Renal cortex interstitium (tissue), 11 donors: ENCODE measurements around the gene DEXI. TPM values are rescaled to one million over a fixed set of nuclear protein-coding genes. Genes with fewer than 3 reads are reported as not detected.

Experiments used
- DNase-seq, 11 donors: peaks; one replicate each; pipeline ENCODE4 v3.0.0-alpha.2; 2013; ENCODE audit warnings: low read depth in 9 of 11, low spot score in 4 of 11; ENCODE audit errors: extremely low read depth in 1 of 11
- polyA plus RNA-seq, 3 donors: library from polyadenylated mRNA; unstranded; fragments of 120-200 nt; gene quantifications; one replicate each; pipeline ENCODE4 v1.2.1, GENCODE V29; 2013; ENCODE audit not compliant: insufficient read length in 3 of 3

The DEXI gene
- polyA plus RNA-seq, 3 donors, result 42.0 to 54.6 (median 43.9) TPM

DNA sequence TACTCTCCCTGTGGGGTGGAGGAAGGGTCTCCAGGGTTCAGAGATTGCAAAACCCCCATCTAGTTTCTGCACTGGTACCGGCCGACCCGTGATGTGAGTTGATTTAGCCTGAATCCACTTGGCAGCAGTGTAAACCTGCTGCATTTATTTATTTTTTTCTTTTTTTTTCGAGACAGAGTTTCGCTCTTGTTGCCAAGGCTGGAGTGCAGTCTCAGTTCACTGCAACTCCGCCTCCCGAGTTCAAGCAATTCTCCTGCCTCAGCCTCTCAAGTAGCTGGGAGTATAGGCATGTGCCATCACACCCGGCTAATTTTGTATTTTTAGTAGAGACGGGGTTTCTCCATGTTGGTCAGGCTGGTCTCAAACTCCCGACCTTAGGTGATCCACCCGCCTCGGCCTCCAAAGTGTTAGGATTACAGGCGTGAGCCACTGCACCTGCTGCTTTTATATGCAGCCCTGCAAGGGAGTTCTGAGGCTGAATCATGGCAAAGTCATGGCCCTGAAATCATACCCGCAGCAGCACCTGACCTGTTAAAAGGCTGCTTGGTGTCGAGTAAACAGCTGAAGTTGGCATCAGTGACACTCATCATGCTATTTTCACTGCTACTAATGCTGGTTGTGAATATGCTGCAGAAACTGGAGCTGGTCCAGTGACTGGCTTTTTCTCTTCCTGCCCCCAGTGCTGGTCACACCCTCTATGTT lies 21.4 kb downstream of the DEXI start:
- no peak for DNase-seq

DNA sequence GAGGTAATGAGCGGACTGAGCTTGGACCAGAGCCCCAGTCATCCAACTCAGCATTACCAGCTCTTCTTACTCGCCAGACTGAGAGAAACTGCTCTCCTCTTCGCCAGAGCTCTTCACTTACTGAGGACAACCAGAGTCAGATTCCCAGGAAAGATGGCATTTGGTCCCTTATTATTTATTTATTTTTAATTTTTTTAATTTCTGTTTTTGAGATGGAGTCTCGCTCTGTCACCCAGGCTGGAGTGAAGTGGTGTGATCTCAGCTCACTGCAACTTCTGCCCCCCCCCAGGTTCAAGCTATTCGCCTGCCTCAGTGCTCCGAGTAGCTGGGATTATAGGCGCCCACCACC lies 23.3 kb downstream of the DEXI start:
- no peak for DNase-seq

DNA sequence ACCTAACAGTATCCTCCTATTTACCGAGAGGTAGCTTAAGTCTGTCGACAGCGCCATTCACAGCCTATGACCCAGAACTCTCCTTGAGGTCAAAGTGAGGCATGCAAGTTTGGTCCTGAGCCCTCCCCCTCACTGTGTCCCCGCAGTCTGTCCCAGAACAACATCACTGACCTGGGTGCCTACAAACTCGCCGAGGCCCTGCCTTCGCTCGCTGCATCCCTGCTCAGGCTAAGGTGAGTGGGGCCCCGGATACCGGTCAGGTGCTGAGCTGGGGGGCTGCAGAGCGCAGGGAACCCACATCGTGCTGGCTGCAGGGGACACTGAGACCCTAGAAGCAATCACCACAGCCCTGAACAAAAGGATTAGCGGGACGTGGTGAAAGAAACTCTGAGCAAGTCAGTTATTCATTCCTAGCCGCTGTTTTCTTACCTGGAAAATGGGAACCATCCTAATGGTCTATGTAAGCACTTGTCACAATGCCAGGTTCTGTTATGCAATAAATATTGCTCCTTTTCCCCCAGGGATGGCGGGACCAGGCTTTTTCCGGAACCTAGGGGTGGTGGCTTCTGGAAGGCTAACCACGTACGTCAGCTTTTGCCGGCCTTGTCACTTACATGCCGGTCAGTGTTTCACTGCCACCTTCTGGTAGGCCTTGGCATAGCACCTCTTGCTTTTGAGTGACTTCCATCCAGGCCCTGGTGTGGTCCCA lies 23.8 kb downstream of the DEXI start:
- peak; percentile 80 to 94 (median 88) for DNase-seq

DNA sequence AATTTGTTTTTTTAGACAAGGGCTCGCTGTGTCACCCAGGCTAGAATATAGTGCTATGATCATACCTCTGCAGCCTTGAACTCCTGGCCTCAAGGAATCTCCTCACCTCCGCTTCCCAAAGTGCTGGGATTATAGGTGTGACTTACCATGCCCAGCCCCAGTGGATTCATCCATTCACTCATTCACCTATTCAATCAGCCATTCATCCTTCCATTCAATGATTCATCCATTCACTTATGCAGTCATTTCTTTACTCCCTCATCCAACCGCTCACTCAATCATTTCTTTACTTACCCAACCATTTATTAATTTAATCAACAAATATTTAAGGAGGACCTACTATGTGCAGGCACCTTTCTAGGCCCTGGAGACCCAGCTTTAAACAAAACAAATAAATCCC lies 25.7 kb downstream of the DEXI start:
- DNase-seq, result no peak

DNA sequence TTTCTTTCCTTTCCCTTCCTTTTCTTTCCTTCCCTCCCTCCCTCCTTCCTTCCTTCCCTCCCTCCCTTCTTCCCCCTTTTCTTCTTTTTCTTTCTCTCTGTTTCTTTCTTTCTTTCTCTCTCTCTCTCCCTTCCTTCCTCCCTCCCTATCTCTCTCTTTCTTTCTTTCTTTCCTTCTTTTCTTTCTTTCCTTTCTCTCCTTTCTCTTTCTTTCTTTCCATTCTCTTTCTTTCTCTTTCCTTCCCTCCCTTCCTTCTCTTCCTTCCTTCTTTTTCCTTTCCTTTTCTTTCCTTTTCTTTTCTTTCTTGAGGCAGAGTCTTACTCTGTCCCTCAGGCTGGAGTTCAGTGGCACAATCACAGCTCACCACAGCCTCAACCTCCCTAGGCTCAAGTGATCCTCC lies 31.0 kb downstream of the DEXI start:
- no peak for DNase-seq

DNA sequence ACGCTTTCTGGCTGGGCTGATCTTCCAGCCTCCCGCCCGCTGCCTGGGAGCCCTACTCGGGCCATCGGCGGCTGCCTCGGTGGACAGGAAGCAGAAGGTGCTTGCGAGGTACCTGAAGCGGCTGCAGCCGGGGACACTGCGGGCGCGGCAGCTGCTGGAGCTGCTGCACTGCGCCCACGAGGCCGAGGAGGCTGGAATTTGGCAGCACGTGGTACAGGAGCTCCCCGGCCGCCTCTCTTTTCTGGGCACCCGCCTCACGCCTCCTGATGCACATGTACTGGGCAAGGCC lies 34.6 kb downstream of the DEXI start:
- no peak for DNase-seq

DNA sequence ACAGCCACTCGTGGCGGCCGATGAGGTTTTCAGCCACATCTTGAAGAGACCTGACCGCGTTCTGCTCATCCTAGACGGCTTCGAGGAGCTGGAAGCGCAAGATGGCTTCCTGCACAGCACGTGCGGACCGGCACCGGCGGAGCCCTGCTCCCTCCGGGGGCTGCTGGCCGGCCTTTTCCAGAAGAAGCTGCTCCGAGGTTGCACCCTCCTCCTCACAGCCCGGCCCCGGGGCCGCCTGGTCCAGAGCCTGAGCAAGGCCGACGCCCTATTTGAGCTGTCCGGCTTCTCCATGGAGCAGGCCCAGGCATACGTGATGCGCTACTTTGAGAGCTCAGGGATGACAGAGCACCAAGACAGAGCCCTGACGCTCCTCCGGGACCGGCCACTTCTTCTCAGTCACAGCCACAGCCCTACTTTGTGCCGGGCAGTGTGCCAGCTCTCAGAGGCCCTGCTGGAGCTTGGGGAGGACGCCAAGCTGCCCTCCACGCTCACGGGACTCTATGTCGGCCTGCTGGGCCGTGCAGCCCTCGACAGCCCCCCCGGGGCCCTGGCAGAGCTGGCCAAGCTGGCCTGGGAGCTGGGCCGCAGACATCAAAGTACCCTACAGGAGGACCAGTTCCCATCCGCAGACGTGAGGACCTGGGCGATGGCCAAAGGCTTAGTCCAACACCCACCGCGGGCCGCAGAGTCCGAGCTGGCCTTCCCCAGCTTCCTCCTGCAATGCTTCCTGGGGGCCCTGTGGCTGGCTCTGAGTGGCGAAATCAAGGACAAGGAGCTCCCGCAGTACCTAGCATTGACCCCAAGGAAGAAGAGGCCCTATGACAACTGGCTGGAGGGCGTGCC lies 35.1 kb downstream of the DEXI start:
- DNase-seq, result no peak

DNA sequence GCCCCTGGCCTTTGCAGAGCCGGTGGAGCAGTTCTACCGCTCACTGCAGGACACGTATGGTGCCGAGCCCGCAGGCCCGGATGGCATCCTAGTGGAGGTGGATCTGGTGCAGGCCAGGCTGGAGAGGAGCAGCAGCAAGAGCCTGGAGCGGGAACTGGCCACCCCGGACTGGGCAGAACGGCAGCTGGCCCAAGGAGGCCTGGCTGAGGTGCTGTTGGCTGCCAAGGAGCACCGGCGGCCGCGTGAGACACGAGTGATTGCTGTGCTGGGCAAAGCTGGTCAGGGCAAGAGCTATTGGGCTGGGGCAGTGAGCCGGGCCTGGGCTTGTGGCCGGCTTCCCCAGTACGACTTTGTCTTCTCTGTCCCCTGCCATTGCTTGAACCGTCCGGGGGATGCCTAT lies 35.8 kb downstream of the DEXI start:
- DNase-seq, result no peak

DNA sequence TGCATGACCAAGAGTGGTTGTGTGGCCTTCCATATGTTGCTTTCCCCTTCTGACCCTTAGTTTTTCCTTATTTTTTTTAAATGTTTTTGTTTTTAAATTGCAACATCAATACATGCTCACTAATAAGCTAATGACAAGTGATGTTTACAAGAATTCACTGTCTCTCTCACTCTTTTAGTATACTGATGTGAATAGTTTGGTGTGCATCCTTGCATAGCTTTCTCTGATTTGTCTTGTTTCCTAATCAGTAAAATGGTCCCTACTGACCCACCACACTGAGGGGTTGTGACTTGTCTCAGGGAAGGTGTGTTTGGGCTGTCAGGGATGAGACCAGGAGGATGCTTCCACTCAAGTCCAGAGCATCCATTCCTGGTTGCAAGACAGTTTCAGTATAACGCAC lies 39.3 kb downstream of the DEXI start:
- DNase-seq, result no peak

DNA sequence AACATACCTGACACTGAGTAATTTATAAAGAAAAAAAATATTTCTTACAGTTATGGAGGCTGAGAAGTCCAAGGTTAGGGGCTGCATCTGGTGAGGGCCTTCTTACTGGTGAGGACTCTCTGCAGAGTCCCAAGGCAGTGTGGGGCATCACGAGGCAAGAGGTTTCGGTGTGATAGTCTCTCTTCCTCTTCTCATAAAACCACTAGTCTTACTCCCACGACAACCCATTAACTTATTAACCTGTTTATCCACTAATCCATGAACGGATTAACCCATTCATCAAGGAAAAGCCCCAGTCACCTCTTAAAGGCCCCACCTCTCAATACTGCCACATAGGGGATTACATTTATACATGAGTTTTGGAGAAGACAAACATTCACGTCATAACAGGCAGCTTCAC lies 45.1 kb downstream of the DEXI start:
- DNase-seq, result no peak

DNA sequence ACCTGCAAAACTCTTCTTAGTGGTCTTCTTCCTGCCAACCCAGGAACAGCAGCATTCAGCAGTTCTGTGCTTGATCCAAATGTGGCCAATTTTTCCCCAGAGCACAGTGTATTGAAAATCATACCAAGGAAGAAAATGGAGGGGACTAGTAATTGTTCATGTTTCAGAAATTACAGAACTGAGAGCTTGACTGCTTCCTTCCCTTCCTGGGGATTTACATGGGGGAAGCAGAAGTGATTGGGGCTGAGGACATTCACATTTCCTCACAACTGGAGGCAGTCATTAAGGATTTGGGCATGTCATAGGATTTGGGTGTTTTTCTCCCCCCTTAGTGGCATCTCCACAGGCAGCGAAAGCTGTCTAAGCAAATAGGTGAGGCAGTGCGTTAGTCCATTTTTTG lies 45.5 kb downstream of the DEXI start:
- DNase-seq, result no peak

DNA sequence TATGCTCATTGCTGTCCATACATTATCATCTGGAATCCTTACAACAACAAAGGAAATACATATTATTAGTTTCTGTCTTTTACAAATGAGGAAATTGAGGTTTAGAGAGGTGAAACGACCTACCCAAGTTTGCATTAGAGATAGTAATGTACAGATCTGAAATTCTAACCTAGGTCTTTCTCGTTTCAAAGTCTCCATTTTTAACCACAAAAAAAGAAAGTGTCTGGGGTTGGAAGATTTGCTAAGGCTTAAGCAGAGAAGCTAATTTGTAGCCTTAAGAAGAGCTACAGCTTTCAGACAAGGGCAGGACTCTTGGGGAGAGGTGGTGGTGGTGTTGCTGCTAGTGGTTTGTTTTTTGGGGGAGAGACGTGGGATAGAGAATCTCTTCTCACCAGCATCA lies 46.1 kb downstream of the DEXI start:
- DNase-seq, result no peak

DNA sequence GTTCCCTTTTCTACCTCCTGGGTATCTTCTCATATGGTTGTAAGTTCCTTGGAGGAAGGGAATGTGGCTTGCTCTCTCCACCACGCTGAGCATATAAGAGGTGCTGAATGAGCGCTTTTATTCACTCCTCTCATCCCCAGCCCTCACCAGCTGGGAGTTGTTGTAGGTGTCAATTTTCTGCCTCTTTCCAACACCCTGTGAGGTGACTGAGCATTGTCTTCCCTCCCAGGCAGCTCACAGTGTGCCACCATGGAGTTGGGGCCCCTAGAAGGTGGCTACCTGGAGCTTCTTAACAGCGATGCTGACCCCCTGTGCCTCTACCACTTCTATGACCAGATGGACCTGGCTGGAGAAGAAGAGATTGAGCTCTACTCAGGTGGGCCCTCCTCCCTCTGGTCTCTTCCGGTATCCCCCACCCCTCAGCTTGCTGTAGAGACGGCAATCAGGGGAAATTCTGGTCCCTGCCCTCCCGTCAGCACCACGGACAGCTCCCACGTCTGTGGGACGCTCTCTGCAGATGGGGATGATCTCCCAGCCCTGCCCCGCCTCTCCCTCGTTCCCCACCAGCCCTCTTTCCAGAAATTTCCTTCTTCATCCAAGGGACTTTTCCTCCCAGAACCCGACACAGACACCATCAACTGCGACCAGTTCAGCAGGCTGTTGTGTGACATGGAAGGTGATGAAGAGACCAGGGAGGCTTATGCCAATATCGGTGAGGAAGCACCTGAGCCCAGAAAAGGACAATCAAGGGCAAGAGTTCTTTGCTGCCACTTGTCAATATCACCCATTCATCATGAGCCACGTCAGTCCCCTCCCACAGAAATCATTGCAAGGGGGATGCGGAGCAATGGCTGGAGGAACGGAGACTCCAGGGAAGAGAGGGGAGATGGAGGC lies 47.0 kb downstream of the DEXI start:
- DNase-seq, result peak in 8 of 11 donors; percentile 59 to 75 (median 63)

DNA sequence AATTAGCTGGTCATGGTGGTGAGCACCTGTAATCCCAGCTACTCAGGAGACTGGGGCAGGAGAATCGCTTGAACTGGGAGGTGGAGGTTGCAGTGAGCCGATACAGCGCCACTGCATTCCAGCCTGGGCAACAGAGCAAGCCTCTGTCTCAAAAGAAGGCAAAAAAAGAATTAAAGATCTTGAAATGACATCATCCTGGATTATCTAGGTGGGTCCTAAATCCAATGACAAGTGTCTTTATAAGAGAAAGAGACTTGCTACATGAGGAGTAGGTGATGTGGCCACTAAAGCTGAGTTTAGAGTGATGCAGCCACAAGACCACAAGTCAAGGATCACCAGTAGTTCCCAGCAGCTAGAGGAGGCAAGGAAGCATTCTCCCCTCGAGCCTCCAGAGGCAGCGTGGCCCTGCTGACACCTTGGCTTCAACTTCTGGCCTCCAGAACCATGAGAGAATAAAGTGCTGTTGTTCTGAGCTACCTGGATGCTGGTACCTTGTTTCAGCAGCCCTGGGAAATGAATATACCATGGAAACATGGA lies 49.4 kb downstream of the DEXI start:
- no peak for DNase-seq

DNA sequence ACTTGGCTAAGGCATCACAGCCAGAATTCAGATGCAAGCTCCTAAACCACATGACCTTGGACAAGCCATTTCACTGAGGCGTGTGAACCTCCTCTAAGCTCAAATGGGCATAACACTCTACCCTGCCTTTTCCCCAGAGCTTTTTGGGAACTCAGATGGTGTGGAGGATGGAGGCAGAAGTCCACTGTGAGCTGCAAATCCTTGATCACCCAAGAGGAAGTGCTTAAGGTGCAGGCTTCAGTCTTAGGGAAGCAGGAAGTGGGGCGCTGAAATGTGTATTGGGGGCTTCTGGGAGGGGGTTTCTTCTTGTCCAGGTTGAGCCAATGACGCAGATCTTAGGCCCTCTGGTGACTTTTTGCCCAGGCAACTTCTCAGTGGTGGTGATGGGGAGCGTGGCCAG lies 52.4 kb downstream of the DEXI start:
- no peak for DNase-seq

DNA sequence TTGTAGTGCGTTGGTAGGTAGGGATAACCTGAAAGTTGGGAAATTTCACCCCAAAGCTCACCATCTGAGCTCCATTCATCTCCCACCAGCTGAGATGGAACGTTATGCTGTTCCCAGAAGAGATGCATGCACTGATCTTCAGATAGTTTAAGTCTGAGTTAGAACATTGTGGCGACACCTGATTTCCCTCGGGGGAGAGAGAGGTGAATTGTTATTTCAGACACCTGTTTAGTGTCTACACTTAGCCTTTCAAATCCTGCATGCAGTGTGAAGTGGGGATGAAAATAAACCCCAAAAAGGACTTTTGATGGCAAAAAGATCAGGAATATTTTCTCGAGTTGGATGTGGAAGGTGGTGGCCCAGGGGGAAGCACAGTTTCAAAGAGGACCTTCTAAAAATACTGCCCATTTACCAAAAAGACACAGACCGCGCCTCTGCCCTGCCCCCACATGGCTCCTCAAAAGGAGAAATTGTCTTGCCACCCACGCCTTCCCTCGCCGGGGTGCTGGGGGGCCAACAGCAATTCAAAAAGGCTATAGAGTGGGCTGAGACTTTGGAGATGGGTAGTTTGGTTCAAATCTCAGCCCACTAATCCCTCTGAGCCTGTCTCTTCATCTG lies 53.8 kb downstream of the DEXI start:
- DNase-seq, result no peak

DNA sequence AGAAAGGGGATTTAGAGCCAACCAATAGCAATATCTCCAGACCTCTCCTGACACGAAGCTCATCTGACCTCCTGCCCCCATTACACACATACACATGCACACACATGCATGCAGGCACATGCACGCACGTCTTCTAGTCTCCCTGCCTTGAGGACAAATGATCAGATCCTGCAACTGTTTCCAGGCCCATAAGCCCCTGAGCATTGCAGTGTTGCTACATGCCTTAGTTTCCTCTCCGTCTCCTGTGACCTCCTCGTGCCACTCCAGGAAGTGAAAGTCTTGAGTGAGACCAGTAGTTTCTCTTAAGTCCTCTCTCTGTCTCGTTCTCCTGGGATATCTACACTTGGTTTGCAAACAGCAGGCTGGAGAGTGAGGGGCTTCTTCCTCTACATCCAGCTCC lies 57.0 kb downstream of the DEXI start:
- no peak for DNase-seq

DNA sequence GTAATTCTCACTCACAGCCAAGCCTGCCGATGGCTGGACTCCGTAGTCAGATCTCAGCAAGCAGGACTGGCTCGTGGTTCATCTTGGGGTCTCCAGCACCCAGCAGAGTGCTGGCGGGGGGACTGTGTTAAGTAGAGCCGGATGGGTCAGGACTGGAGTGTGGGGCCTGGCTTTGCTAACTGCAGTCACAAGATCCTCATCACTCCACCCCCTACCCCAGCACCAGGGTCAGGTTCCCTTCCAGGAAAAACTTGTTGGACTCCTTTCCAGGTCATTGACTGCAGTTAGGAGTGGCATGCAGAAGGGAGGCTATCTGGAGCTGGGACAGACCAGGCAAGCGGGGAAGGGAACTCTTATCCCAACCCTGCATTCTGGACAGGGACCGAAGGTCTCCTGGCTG lies 59.3 kb downstream of the DEXI start:
- peak in 6 of 11 donors; percentile 57 to 80 (median 72) for DNase-seq
